ENCODE results near the gene PPP1R27.

PPP1R27 gene

GRCh38 chr17:81833160-81833920 is 1.5 kb downstream of the PPP1R27 start, which contains the start of gene MCRIP1:
MCRIP1 (minus strand) TSS chr17:81833291; CDS start chr17:81824506, 8,785 bp downstream.
- H4K20me1 ChIP-seq (ENCODE audit: insufficient read depth): no peaks in the 10 kb centered on the region
- H3K27ac ChIP-seq: peak within 1 kb of the TSS; percentile 89
- no peaks in the 10 kb centered on the region for H3K36me3 ChIP-seq (ENCODE audit: insufficient read depth)
- H3K79me2 ChIP-seq (ENCODE audit: insufficient read depth, low read depth): peaks cover 9% of the 10 kb centered on the region; the same call in 1 of the 2 replicates
- peak within 1 kb of the TSS; percentile 83 for H2AFZ ChIP-seq (ENCODE audit: low read depth)
- H3K4me1 ChIP-seq (ENCODE audit: low read depth, poor library complexity, severe bottlenecking): peaks cover 28% of the 10 kb centered on the region
- H3K4me2 ChIP-seq: peak within 1 kb of the TSS; percentile 99
- peak within 1 kb of the TSS; percentile 94 for H3K9ac ChIP-seq
- H3K27me3 ChIP-seq (ENCODE audit: insufficient read depth, low read depth): no peaks in the 10 kb centered on the region
- TF ChIP-seq CTCF (conservative IDR thresholded peaks at IDR 0.05; ENCODE audit: low read depth, low read length): no peak
- H3K4me3 ChIP-seq (IDR thresholded peaks at IDR 0.05; ENCODE audit: insufficient read depth, low read depth, low read length): no peak within 1 kb of the TSS

GRCh38 chr17:81832608-81833159 is 2.2 kb downstream of the PPP1R27 start:
- no peaks in the 10 kb centered on the region for H3K27me3 ChIP-seq (ENCODE audit: insufficient read depth, low read depth)
- H2AFZ ChIP-seq (ENCODE audit: low read depth): peak overlapping the region; percentile 65
- no peak for TF ChIP-seq CTCF (conservative IDR thresholded peaks at IDR 0.05; ENCODE audit: low read depth, low read length)
- peaks cover 9% of the 10 kb centered on the region; the same call in 1 of the 2 replicates for H3K79me2 ChIP-seq (ENCODE audit: insufficient read depth, low read depth)
- no peaks in the 10 kb centered on the region for H4K20me1 ChIP-seq (ENCODE audit: insufficient read depth)
- peak overlapping the region; percentile 89 for H3K9ac ChIP-seq
- no peaks in the 10 kb centered on the region for H3K36me3 ChIP-seq (ENCODE audit: insufficient read depth)
- peaks cover 28% of the 10 kb centered on the region for H3K4me1 ChIP-seq (ENCODE audit: low read depth, poor library complexity, severe bottlenecking)
- H3K4me3 ChIP-seq (IDR thresholded peaks at IDR 0.05; ENCODE audit: insufficient read depth, low read depth, low read length): no peak overlapping the region
- H3K27ac ChIP-seq: peak overlapping the region; percentile 89
- H3K4me2 ChIP-seq: peak overlapping the region; percentile 99

- Histone ChIP-seq H3K27ac (peak overlapping the region; percentile 89), H3K36me3 (ENCODE audit: insufficient read depth) (no peaks in the 10 kb centered on the region), H3K9ac (peak overlapping the region; percentile 89), H3K79me2 (ENCODE audit: insufficient read depth, low read depth) (peaks cover 9% of the 10 kb centered on the region; the same call in 1 of the 2 replicates), H2AFZ (ENCODE audit: low read depth) (peak overlapping the region; percentile 65), H3K4me1 (ENCODE audit: low read depth, poor library complexity, severe bottlenecking) (peaks cover 28% of the 10 kb centered on the region), H3K27me3 (ENCODE audit: insufficient read depth, low read depth) (no peaks in the 10 kb centered on the region), H3K4me2 (peak overlapping the region; percentile 99), H4K20me1 (ENCODE audit: insufficient read depth) (no peaks in the 10 kb centered on the region), H3K4me3 (IDR thresholded peaks at IDR 0.05; ENCODE audit: insufficient read depth, low read depth, low read length) (no peak overlapping the region)
- TF ChIP-seq CTCF (conservative IDR thresholded peaks at IDR 0.05; ENCODE audit: low read depth, low read length): no peak
Measured at GRCh38 chr17:81831957-81832607, 2.8 kb downstream of the PPP1R27 start.

GRCh38 chr17:81831563-81831956 is 3.3 kb downstream of the PPP1R27 start:
- H3K4me1 ChIP-seq (ENCODE audit: low read depth, poor library complexity, severe bottlenecking): peaks cover 28% of the 10 kb centered on the region
- peak overlapping the region; percentile 89 for H3K27ac ChIP-seq
- peak overlapping the region; percentile 65 for H2AFZ ChIP-seq (ENCODE audit: low read depth)
- no peaks in the 10 kb centered on the region for H4K20me1 ChIP-seq (ENCODE audit: insufficient read depth)
- H3K79me2 ChIP-seq (ENCODE audit: insufficient read depth, low read depth): peaks cover 9% of the 10 kb centered on the region; the same call in 1 of the 2 replicates
- TF ChIP-seq CTCF (conservative IDR thresholded peaks at IDR 0.05; ENCODE audit: low read depth, low read length): no peak
- H3K27me3 ChIP-seq (ENCODE audit: insufficient read depth, low read depth): no peaks in the 10 kb centered on the region
- H3K4me3 ChIP-seq (IDR thresholded peaks at IDR 0.05; ENCODE audit: insufficient read depth, low read depth, low read length): no peak overlapping the region
- no peaks in the 10 kb centered on the region for H3K36me3 ChIP-seq (ENCODE audit: insufficient read depth)
- peak overlapping the region; percentile 89 for H3K9ac ChIP-seq
- H3K4me2 ChIP-seq: peak overlapping the region; percentile 99
